Kidney epithelial cell (primary cell): ENCODE data around the gene CHURC1. TPM values are rescaled to one million over a fixed set of nuclear protein-coding genes. Genes with fewer than 3 reads are reported as not detected.

Experiments
- DNase-seq: peaks from one replicate; pipeline ENCODE4 v3.0.0-alpha.2; 2010; ENCODE audit warnings: low read depth
- H3K27me3 ChIP-seq: 2 replicates; pipeline ENCODE4 v1.6.0; 2011; ENCODE audit warnings: low read length; ENCODE audit not compliant: control insufficient read depth, insufficient read depth
- H3K36me3 ChIP-seq: 2 replicates; pipeline ENCODE4 v1.5.1; 2011; ENCODE audit warnings: low read length; ENCODE audit not compliant: control insufficient read depth, insufficient read depth
- H3K4me3 ChIP-seq: 2 replicates; pipeline ENCODE4 v1.5.1; 2011; ENCODE audit warnings: low read depth, mild to moderate bottlenecking, control low read depth, low read length
- total RNA-seq: library from RNA; depleted of rRNA; stranded (reverse); fragments of >200 nt; gene quantifications from 2 replicates; pipeline ENCODE4 v1.2.3, GENCODE V29; 2015
- TF ChIP-seq, protein P1 (sequence below): IDR thresholded peaks from 2 replicates; pipeline ENCODE4 v1.5.1; 2011; ENCODE audit warnings: mild to moderate bottlenecking, moderate library complexity, low read length, control low read depth, inconsistent platforms; ENCODE audit not compliant: insufficient read depth, poor library complexity, severe bottlenecking

The CHURC1 gene
- total RNA-seq, 1 donor from 2014 or later = 56.8 TPM

DNA sequence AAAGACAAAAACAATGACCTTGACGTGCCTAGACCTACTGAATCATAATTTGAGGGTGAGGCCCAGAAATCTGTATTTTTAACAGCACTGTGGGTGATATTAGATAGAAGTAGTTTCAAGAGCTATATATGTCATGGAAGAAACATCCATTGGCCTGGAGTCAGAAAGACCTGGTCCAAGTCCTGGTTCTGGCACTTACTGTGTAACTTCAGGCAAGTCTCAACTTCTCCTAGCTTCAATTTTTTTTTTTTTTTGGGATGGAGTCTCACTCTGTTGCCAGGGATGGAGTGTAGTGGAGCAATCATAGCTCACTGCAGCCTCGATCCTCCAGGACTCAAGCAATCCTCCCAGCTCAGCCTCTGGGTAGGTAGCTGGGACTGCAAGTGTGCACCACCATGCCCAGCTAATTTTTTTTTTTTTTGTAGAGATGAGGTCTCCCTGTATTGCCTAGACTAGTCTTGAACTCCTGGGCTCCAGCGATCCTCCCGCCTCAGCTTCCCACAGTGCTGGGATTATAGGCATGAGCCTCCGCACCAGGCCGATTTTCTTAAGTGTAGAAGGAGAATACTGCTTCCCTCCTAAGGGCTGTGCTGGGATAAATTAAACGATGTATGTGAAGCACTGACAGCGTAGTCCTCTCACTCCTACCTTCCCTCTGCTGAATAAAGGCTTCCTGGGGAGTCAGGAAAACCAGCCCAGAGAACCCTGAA lies 42.6 kb downstream of the CHURC1 start:
- H3K36me3 ChIP-seq = no peaks in the 10 kb centered on the region
- TF ChIP-seq, protein P1, sequence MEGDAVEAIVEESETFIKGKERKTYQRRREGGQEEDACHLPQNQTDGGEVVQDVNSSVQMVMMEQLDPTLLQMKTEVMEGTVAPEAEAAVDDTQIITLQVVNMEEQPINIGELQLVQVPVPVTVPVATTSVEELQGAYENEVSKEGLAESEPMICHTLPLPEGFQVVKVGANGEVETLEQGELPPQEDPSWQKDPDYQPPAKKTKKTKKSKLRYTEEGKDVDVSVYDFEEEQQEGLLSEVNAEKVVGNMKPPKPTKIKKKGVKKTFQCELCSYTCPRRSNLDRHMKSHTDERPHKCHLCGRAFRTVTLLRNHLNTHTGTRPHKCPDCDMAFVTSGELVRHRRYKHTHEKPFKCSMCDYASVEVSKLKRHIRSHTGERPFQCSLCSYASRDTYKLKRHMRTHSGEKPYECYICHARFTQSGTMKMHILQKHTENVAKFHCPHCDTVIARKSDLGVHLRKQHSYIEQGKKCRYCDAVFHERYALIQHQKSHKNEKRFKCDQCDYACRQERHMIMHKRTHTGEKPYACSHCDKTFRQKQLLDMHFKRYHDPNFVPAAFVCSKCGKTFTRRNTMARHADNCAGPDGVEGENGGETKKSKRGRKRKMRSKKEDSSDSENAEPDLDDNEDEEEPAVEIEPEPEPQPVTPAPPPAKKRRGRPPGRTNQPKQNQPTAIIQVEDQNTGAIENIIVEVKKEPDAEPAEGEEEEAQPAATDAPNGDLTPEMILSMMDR = no peak
- H3K4me3 ChIP-seq = no peak overlapping the region
- no peaks in the 10 kb centered on the region for H3K27me3 ChIP-seq
- no peak for DNase-seq

DNA sequence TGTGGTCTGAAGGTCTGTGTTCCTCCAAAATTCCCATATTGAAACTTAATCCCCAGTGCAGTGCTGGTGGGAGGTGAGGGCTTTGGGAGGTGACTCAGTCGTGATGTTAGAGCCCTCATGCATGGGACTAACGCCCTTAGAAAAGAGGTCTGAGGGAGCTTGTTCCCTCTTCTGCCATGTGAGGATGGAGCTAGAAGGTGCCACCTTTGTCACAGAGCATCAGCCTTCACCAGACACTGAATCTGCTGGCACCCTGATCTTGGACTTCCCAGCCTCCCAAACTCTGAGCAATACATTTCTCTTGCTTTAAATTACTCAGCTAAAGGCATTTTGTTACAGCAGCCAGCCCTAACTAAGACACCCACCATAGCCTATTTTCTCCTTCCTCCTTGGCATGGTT lies 43.9 kb downstream of the CHURC1 start:
- Histone ChIP-seq H3K36me3 (no peaks in the 10 kb centered on the region), H3K27me3 (no peaks in the 10 kb centered on the region), H3K4me3 (no peak overlapping the region)
- TF ChIP-seq, protein P1 = no peak
- DNase-seq = no peak

DNA sequence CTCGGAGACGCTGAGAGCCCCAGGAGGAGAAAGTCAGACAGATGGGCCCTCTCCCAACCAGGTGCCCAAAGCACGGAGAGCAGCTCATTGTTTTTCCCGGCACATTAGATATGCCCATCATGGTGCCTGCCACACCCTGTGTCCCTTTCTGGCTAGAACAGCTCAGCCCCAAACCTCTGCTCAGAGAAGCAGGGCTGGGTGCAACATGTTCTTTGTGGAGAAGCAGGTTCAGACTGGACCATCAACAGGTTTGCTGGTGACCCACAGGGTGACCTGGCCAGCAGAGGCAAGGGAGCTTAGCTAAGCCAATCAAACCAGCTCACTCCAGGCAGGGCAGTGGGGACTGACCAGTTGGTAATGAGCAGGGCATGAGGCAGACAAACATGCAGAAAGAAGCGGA lies 44.5 kb downstream of the CHURC1 start:
- Histone ChIP-seq H3K4me3 (no peak overlapping the region), H3K36me3 (no peaks in the 10 kb centered on the region), H3K27me3 (no peaks in the 10 kb centered on the region)
- TF ChIP-seq, protein P1 = no peak
- no peak for DNase-seq

DNA sequence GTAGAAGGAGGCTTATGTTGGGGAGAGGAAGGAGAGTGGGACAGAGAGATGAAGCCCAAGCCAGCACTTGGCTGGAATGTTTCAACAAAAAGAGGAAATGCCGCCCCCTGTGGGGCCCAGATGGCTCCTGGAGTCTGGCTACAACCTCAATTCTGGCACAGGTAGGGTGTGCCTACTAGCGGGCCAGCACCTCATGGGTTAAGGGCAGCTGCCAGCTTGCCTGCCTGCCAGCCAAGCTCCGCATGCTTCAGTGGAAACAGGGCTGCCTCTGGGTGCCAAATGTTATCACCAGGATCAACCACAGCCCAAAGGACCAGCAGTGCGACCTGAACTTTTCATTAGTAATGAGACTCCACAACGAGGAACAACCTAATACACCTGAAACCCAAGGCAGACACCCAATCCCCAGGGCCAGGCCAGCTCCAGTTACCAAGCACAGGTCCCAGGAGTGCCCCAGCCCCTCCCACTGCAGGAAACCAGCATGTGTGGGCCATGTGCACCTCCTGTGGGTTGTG lies 46.6 kb downstream of the CHURC1 start:
- Histone ChIP-seq H3K27me3 (no peaks in the 10 kb centered on the region), H3K36me3 (no peaks in the 10 kb centered on the region), H3K4me3 (no peak overlapping the region)
- TF ChIP-seq, protein P1 = peak; percentile 30
- no peak for DNase-seq

DNA sequence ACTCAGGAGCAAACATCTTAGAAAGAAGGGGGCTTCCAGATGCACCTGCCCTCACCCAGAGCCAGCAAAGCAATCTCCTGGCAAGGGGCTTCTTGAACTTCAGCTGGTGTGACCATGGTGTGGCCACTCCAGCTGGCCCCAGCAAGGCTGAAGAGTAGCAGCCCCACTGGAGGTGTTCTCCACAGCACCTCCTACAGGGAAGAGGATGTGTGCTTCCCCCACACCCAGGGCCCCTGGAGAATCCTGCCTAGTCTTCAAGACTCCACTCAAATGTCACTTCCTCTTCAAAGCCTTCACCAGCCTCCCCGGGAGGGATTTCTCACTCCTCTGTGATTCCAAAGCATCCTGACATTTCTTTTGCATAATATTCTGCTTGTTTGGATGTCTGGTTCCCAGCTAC lies 49.4 kb downstream of the CHURC1 start:
- H3K27me3 ChIP-seq = no peaks in the 10 kb centered on the region
- H3K4me3 ChIP-seq = no peak overlapping the region
- TF ChIP-seq, protein P1 = no peak
- no peak for DNase-seq
- H3K36me3 ChIP-seq = no peaks in the 10 kb centered on the region
